Stromal cell of bone marrow (primary cell): ENCODE results near the gene EIF4B.

Source experiments
- DNase-seq: peaks from one replicate; pipeline ENCODE4 v3.0.0-alpha.2; 2012; ENCODE audit warnings: low read depth

The EIF4B gene

DNA sequence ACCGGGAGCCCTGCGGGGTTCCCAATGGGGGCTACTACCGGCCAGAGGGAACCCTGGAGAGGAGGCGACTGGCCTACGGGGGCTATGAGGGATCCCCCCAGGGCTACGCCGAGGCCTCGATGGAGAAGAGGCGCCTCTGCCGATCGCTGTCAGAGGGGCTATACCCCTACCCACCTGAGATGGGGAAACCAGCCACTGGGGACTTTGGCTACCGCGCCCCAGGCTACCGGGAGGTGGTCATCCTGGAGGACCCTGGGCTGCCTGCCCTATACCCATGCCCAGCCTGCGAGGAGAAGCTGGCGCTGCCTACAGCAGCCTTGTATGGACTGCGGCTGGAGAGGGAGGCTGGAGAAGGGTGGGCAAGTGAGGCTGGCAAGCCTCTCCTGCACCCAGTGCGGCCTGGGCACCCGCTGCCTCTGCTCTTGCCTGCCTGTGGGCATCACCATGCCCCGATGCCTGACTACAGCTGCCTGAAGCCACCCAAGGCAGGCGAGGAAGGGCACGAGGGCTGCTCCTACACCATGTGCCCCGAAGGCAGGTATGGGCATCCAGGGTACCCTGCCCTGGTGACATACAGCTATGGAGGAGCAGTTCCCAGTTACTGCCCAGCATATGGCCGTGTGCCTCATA is 53.3 kb downstream of the EIF4B start:
- no peak for DNase-seq

DNA sequence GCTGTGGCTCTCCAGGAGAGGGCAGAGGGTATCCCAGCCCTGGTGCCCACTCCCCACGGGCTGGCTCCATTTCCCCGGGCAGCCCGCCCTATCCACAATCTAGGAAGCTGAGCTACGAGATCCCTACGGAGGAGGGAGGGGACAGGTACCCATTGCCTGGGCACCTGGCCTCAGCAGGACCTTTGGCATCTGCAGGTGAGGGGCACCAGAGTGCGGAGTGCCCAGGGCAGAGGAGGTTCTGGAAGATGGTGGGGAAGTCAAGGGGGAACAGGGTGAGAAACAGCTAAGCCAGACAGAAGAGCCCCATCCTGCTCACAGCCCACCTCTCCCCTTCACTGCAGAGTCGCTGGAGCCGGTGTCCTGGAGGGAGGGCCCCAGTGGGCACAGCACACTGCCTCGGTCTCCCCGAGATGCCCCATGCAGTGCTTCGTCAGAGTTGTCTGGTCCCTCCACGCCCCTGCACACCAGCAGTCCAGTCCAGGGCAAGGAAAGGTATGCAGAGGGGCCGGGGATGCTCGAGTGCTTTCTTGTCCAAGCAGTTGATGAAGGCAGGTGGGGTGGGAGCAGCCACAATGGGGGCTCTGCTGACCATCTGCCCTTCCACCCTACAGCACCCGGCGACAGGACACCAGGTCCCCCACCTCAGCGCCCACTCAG is 53.9 kb downstream of the EIF4B start:
- no peak for DNase-seq

DNA sequence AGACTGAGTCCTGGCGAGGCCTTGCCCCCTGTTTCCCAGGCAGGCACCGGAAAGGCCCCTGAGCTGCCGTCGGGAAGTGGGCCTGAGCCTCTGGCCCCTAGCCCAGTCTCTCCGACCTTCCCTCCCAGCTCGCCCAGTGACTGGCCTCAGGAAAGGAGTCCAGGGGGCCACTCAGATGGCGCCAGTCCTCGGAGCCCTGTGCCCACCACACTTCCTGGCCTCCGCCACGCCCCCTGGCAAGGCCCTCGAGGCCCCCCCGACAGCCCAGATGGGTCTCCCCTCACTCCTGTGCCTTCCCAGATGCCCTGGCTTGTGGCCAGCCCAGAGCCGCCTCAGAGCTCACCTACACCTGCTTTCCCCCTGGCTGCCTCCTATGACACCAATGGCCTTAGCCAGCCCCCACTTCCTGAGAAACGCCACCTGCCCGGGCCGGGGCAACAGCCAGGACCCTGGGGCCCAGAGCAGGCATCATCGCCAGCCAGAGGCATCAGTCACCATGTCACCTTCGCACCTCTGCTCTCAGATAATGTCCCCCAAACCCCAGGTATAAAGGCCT is 54.5 kb downstream of the EIF4B start:
- DNase-seq = no peak

GRCh38 chr12:53061404-53062010 is 55.3 kb downstream of the EIF4B start:
- DNase-seq = no peak

DNA sequence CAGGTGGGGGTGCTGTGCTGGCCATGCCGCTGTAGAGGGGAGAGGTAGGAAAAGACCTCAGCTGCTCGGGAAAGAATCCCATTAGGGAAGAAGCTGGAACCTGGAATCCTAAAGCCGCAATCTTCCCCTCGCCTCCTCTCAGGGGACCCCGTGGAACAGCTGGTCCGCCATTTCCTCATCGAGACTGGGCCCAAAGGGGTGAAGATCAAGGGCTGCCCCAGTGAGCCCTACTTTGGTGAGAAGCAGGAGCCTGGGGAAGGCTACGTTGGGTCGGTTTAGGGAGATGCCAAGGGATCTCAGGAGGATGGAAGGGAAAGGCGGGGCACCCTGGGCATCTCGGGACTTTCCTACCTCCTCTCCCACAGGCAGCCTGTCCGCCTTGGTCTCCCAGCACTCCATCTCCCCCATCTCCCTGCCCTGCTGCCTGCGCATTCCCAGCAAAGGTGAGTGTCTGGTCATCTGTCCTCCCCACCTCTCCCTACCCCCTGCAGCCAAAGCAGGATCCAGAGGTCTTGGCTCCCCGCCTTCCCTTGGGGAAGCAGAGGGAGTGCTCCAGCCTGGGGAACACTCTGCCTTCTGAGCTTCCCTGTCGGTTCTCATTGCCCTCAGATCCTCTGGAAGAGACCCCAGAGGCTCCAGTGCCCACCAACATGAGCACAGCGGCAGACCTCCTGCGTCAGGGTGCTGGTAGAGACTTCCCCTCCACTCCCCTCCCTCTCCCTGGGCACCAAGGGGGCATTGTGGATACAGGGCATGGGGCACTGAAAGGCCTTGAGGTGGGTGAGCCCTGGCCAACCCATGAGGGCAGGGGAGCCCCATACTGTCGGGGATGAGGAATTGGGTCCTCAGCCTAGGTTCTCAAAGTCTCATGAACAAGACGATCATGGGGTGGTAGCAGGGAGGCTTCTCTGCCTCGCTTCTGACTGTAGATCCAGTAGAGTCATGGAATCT is 56.0 kb downstream of the EIF4B start:
- no peak for DNase-seq

- DNase-seq = no peak
These were observed 56.9 kb downstream of the EIF4B start for GRCh38 chr12:53062977-53063707.

- DNase-seq = peak; percentile 98
These were observed 57.7 kb downstream of the EIF4B start for GRCh38 chr12:53063708-53064612.

- DNase-seq = no peak
These were observed 58.6 kb downstream of the EIF4B start for GRCh38 chr12:53064613-53065436.

GRCh38 chr12:53065470-53065869 is 59.2 kb downstream of the EIF4B start:
- DNase-seq = no peak

- no peak for DNase-seq
These were observed 60.0 kb downstream of the EIF4B start for GRCh38 chr12:53065975-53066931.

DNA sequence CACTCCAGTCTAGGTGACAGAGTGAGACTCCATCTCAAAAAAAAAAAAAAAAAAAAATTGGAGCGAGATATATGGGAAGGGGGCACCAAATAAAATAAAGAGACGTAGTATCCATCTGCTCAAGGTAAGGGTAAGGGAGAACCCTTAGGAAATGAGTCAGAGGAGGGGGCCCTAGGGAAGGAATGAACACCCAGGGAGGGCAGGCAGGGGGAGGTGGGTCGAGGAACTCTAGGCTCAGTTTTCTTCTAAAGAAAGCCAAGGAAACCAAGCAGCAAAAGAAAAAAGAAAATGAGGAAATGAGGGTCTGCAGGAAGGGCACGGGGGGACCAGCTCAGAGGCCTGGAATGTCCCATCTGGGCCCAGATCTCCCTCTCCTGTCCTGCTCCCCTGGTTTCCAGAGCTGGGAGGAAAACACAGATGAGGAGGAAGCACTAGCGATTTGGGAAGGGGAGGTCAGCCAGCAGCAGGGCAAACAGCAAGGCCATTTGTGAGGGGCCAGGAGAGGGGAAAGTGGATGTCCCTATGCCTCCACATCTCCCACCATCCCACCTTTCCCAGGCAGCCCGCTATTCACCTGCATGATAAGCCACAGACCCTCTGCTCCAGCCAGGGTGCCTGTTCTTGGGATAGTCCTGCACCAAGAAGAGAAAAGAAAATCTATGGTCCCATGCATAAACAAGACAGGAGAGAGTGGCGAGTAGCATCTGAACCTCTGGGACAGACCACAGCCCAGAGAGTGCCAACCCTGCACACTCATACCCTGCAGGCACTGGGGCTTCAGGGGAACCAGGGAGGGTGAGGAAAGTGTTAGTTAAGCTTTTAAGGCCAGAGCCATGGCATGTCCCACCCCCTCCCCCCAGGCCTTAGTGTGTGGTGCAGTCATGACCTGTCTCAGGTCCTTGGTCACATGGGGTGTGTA is 61.1 kb downstream of the EIF4B start:
- DNase-seq = no peak

DNA sequence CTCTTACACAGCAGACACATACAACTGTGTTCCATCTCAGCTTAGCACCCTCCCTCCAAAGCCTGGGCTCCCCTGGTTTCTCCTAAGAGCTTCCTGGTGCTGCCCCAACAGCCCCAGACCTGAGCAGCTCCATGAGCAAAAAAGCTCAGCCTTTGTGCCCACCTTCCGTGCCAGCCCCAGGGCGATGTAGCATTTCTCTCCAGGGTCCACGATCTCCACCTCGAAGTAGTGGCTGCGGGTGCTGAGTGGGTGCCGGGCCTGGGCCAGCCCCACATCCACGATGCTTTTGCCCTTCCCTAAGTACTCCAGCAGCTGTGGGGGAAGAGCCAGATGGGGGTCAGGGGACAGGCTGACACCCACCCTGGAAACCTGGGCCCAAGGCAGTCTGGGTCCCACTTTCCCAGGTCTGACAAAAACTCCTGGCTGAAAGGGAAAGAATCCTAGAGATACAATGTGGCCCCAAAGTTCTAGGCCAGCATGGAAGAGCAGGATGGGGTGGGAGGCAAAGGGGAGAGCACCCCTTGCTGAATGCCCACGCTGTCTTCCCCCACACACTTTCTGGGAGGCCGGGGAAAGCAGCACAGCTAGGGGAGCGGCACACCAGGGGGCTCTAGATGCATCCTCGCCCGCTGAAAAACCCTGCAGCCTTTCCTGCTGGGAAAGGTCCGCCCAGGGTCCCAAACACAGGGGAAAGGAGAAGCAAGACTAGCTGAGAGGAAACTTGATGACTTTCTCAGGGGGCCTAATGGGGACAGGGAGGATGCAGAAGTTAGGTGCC is 61.9 kb downstream of the EIF4B start:
- DNase-seq = no peak

- DNase-seq = no peak
These were observed 62.7 kb downstream of the EIF4B start for GRCh38 chr12:53068811-53069585.

- DNase-seq = no peak
These were observed 63.6 kb downstream of the EIF4B start for GRCh38 chr12:53069621-53070410.
